IMR-90 (cell line): ENCODE results near the gene FFAR2. TPM values are rescaled to one million over a fixed set of nuclear protein-coding genes. Genes with fewer than 3 reads are reported as not detected.

ENCODE experiments used
- ATAC-seq: fragments of 200-7000 bp; cut with Tn5 transposase; 2 replicates; pipeline ENCODE4 v1.9.1; 2020; ENCODE audit warnings: low read depth, mild to moderate bottlenecking, moderate library complexity
- BruUV-seq: library from RNA; stranded (reverse); fragments of 400-500 nt; replicated peaks from 2 replicates; lab custom pipeline; 2021; lab: Mats Ljungman, UMichigan
- CTCF ChIA-PET: fragments of 300-600 bp; formaldehyde crosslinking; extraction: SDS; loops from one replicate; lab custom pipeline; 2021; ENCODE audit warnings: antibody characterized with exemption; lab: Yijun Ruan, JAX
- POLR2A ChIA-PET: fragments of 300-600 bp; sonication (Branson Sonifier 250); formaldehyde crosslinking; loops from one replicate; lab custom pipeline; 2022; ENCODE audit warnings: antibody characterized with exemption; ENCODE audit not compliant: unreplicated experiment; lab: Charles Lee
- DNase-seq: peaks from one replicate; pipeline ENCODE4 v3.0.0; 2013
- H2AFZ ChIP-seq: replicated peaks from 2 replicates; pipeline ENCODE3; 2013; ENCODE audit warnings: low read length, mild to moderate bottlenecking; ENCODE audit not compliant: poor library complexity
- H2AK5ac ChIP-seq: 2 replicates; pipeline ENCODE4 v1.6.1; 2013; ENCODE audit warnings: low read depth, low read length, inconsistent platforms
- H2AK9ac ChIP-seq: replicated peaks from 2 replicates; pipeline ENCODE3; 2013; ENCODE audit warnings: mild to moderate bottlenecking, low read depth, low read length, moderate library complexity; ENCODE audit not compliant: poor library complexity
- H2BK120ac ChIP-seq: 2 replicates; pipeline ENCODE4 v1.6.1; 2013; ENCODE audit warnings: low read depth, low read length, inconsistent platforms
- H2BK15ac ChIP-seq: 3 replicates; pipeline ENCODE4 v1.6.1; 2013; ENCODE audit warnings: low read depth, low read length, inconsistent platforms
- H2BK20ac ChIP-seq: 2 replicates; pipeline ENCODE4 v1.6.1; 2013; ENCODE audit warnings: low read depth, mild to moderate bottlenecking, inconsistent platforms, low read length, moderate library complexity
- H2BK5ac ChIP-seq: 2 replicates; pipeline ENCODE4 v1.6.1; 2013; ENCODE audit warnings: mild to moderate bottlenecking, low read depth, low read length, inconsistent platforms; ENCODE audit not compliant: poor library complexity, severe bottlenecking
- H3K14ac ChIP-seq: replicated peaks from 2 replicates; pipeline ENCODE4 v1.6.1; 2013; ENCODE audit warnings: low read depth, low read length, inconsistent platforms
- H3K18ac ChIP-seq: 2 replicates; pipeline ENCODE4 v1.6.1; 2013; ENCODE audit warnings: low read depth, low read length, control low read depth
- H3K23ac ChIP-seq: 2 replicates; pipeline ENCODE4 v1.6.1; 2013; ENCODE audit warnings: low read depth, low read length, inconsistent platforms
- H3K27ac ChIP-seq: 2 replicates; pipeline ENCODE4 v1.5.1; 2013; ENCODE audit warnings: mild to moderate bottlenecking, control low read depth, low read length; ENCODE audit not compliant: insufficient read depth
- H3K27me3 ChIP-seq: 2 replicates; pipeline ENCODE4 v1.6.1; 2013; ENCODE audit warnings: low read length; ENCODE audit not compliant: control insufficient read depth, insufficient read depth
- H3K36me3 ChIP-seq: 2 replicates; pipeline ENCODE4 v1.6.1; 2013; ENCODE audit warnings: low read length, mixed read lengths; ENCODE audit not compliant: control insufficient read depth, insufficient read depth
- H3K4ac ChIP-seq: 2 replicates; pipeline ENCODE4 v1.6.1; 2013; ENCODE audit warnings: low read depth, low read length, inconsistent platforms
- H3K4me1 ChIP-seq: 2 replicates; pipeline ENCODE4 v1.6.1; 2013; ENCODE audit warnings: low read length, mixed read lengths; ENCODE audit not compliant: control insufficient read depth, insufficient read depth
- H3K4me2 ChIP-seq: 2 replicates; pipeline ENCODE4 v1.6.1; 2013; ENCODE audit warnings: low read depth, mild to moderate bottlenecking, control low read depth, low read length, moderate library complexity
- H3K4me3 ChIP-seq: 2 replicates; pipeline ENCODE4 v1.5.1; 2013; ENCODE audit warnings: low read depth, mild to moderate bottlenecking, control low read depth, low read length, moderate library complexity; ENCODE audit not compliant: insufficient read depth
- H3K56ac ChIP-seq: 2 replicates; pipeline ENCODE4 v1.6.1; 2013; ENCODE audit warnings: low read length, inconsistent platforms; ENCODE audit not compliant: insufficient read depth; ENCODE audit errors: extremely low read depth
- H3K79me1 ChIP-seq, 2 experiments: 2 replicates each; pipeline ENCODE4 v1.6.1; 2013; ENCODE audit warnings: low read length in 2 of 2, inconsistent platforms in 1 of 2, low read depth in 1 of 2
- H3K9ac ChIP-seq: 2 replicates; pipeline ENCODE4 v1.6.1; 2013; ENCODE audit warnings: low read depth, low read length, control low read depth
- H3K9me1 ChIP-seq: 2 replicates; pipeline ENCODE4 v1.6.1; 2013; ENCODE audit warnings: low read length, inconsistent platforms; ENCODE audit not compliant: insufficient read depth
- H3K9me3 ChIP-seq: 2 replicates; pipeline ENCODE4 v1.6.1; 2013; ENCODE audit warnings: low read length; ENCODE audit not compliant: control insufficient read depth, insufficient read depth
- H4K20me1 ChIP-seq: 2 replicates; pipeline ENCODE4 v1.6.1; 2013; ENCODE audit warnings: low read length, inconsistent platforms; ENCODE audit not compliant: insufficient read depth
- H4K5ac ChIP-seq: 2 replicates; pipeline ENCODE4 v1.6.1; 2013; ENCODE audit warnings: mild to moderate bottlenecking, low read depth, low read length, control low read depth
- H4K8ac ChIP-seq, 2 experiments: 2 replicates each; pipeline ENCODE4 v1.6.1; 2013; ENCODE audit warnings: low read depth in 2 of 2, low read length in 2 of 2, control low read depth in 1 of 2, inconsistent platforms in 1 of 2
- H4K91ac ChIP-seq: 2 replicates; pipeline ENCODE4 v1.6.1; 2013; ENCODE audit warnings: low read depth, low read length, inconsistent platforms; ENCODE audit not compliant: insufficient read depth
- BHLHE40 ChIP-seq: fragments of 150-350 bp; IDR thresholded peaks from 2 replicates; pipeline ENCODE4 v1.6.1; 2016; ENCODE audit warnings: mild to moderate bottlenecking, low read depth, low read length
- CEBPB ChIP-seq: IDR thresholded peaks from 2 replicates; pipeline ENCODE4 v1.6.1; 2012; ENCODE audit warnings: low read depth, low read length, improper control_type of control experiment
- CHD1 ChIP-seq: IDR thresholded peaks from 2 replicates; pipeline ENCODE4 v1.6.1; 2012; ENCODE audit warnings: low read depth, low read length, improper control_type of control experiment
- CTCF ChIP-seq: conservative IDR thresholded peaks from 2 replicates; pipeline ENCODE4 v1.5.1; 2012; ENCODE audit warnings: mild to moderate bottlenecking, low read depth, low read length, improper control_type of control experiment
- ELK1 ChIP-seq: fragments of 150-350 bp; IDR thresholded peaks from 2 replicates; pipeline ENCODE4 v1.6.1; 2016; ENCODE audit warnings: low read depth, mild to moderate bottlenecking, low read length, moderate library complexity, borderline replicate concordance
- MAFK ChIP-seq: IDR thresholded peaks from 2 replicates; pipeline ENCODE4 v1.6.1; 2012; ENCODE audit warnings: low read depth, low read length, improper control_type of control experiment
- MXI1 ChIP-seq: IDR thresholded peaks from 2 replicates; pipeline ENCODE4 v1.6.1; 2012; ENCODE audit warnings: low read depth, mild to moderate bottlenecking, low read length, moderate library complexity, borderline replicate concordance
- NFE2L2 ChIP-seq: fragments of 150-350 bp; IDR thresholded peaks from 2 replicates; pipeline ENCODE4 v1.6.1; 2016; ENCODE audit warnings: low read depth, mild to moderate bottlenecking, low read length
- RFX5 ChIP-seq: IDR thresholded peaks from 2 replicates; pipeline ENCODE4 v1.8.0; 2012; ENCODE audit warnings: low read depth, mild to moderate bottlenecking, low read length, moderate library complexity
- WGBS, 2 experiments: methylation state at CpG; one replicate each; pipeline versions ENCODE4 v1.1.5 to v1.1.7; 2013; ENCODE audit warnings: missing lambda C conversion rate in 2 of 2; ENCODE audit not compliant: insufficient read length in 1 of 2; ENCODE audit errors: extremely low coverage in 2 of 2; 5-methylcytosine and 5-hydroxymethylcytosine counted together
- dilution Hi-C: fragments of 300-500 bp; cut with HindIII; formaldehyde crosslinking; loops from one replicate; pipeline ENCODE4 v1.14.3; 2018; ENCODE audit warnings: low sequenced_read_pairs; ENCODE audit not compliant: unreplicated experiment
- in situ Hi-C: fragments of 300-500 bp; cut with MboI; formaldehyde crosslinking; loops from 3 replicates; pipeline ENCODE4 v1.14.3; 2019; ENCODE audit warnings: low sequenced_read_pairs, inconsistent platforms, mixed read lengths
- intact Hi-C: fragments of 100-400 bp; cut with micrococcal nuclease; formaldehyde crosslinking; loops from 2 replicates; pipeline ENCODE4 v1.10.0; 2022
- polyA plus RNA-seq, 3 experiments: library from polyadenylated mRNA; depleted of rRNA; stranded (reverse); fragments of >200 nt; gene quantifications; 2 replicates each; pipeline ENCODE4 v1.2.3, GENCODE V29; 2012; ENCODE audit warnings: low replicate concordance in 1 of 3
- total RNA-seq: library from RNA; depleted of rRNA; stranded (reverse); fragments of >200 nt; gene quantifications from 2 replicates; pipeline ENCODE4 v1.2.3, GENCODE V29; 2012

FFAR2 gene
- total and polyA plus RNA-seq, 2 of the 4 experiments (the other 2 are of a cell fraction), result not detected

- H3K9me1 ChIP-seq, result no peaks in the 10 kb centered on the region
- H4K8ac ChIP-seq, result no peak overlapping the region
- no peak overlapping the region for H3K18ac ChIP-seq
- H3K23ac ChIP-seq, result no peak overlapping the region
- no peak overlapping the region for H2BK20ac ChIP-seq
- H3K4ac ChIP-seq, result no peak overlapping the region
- H2BK5ac ChIP-seq, result no peak overlapping the region
- H3K56ac ChIP-seq, result no peak overlapping the region
- no peak overlapping the region for H4K91ac ChIP-seq
- no peak overlapping the region for H3K4me2 ChIP-seq
- TF ChIP-seq MAFK (no peak), BHLHE40 (no peak), RFX5 (no peak), ELK1 (no peak), CHD1 (no peak), MXI1 (no peak), CEBPB (no peak), NFE2L2 (no peak), CTCF (no peak)
- dilution Hi-C loops, result no loop called here
- H2AK9ac ChIP-seq, result no peak overlapping the region
- no peak overlapping the region for H2BK120ac ChIP-seq
- no peaks in the 10 kb centered on the region for H3K36me3 ChIP-seq
- BruUV-seq, result no TSS peak
- no peak overlapping the region for H2BK15ac ChIP-seq
- intact Hi-C loops, result no loop called here
- no peak overlapping the region for H2AFZ ChIP-seq
- H3K4me3 ChIP-seq, result no peak overlapping the region
- ChIA-PET POLR2A (no interaction called here), CTCF (no interaction called here)
- H2AK5ac ChIP-seq, result no peak overlapping the region
- H3K27me3 ChIP-seq, result peaks cover 37% of the 10 kb centered on the region
- no peaks in the 10 kb centered on the region for H3K4me1 ChIP-seq
- no peak for ATAC-seq
- no peak overlapping the region for H4K5ac ChIP-seq
- no peaks in the 10 kb centered on the region for H3K9me3 ChIP-seq
- no peak overlapping the region for H3K27ac ChIP-seq
- in situ Hi-C loops, result no loop called here
- DNase-seq, result no peak
- H3K14ac ChIP-seq, result no peak overlapping the region
- no peaks in the 10 kb centered on the region for H3K79me1 ChIP-seq
- no peaks in the 10 kb centered on the region for H4K20me1 ChIP-seq
- no peak overlapping the region for H3K9ac ChIP-seq
- WGBS, 2 experiments, result no CpG with 5 or more reads among the region's 9 CpGs
Observed at GRCh38 chr19:35493971-35494370, 45.9 kb downstream of the FFAR2 start.
